ENCODE results near the gene HERPUD1.
"Not testable (repeated sequence)": the region's sequence is repeated elsewhere in the genome, so short reads cannot be mapped to it uniquely, and the experiment has no call there.

The HERPUD1 gene

GRCh38 chr16:56973294-56973689, 41.4 kb downstream of the HERPUD1 start:
- H3K27me3 ChIP-seq (replicated peaks in 2 of 5; ENCODE audit: control insufficient read depth in 4 of 5, insufficient read depth in 5 of 5, low read length in 4 of 5), result no peaks in the 10 kb centered on the region
- H3K36me3 ChIP-seq (ENCODE audit: control insufficient read depth in 4 of 4, insufficient read depth in 4 of 4, low read length in 3 of 4), result no peaks in the 10 kb centered on the region
- no peak overlapping the region for H3K27ac ChIP-seq (ENCODE audit: insufficient read depth in 1 of 2, low read depth in 1 of 2, low read length in 2 of 2, poor library complexity in 1 of 2, severe bottlenecking in 2 of 2)
- CTCF ChIA-PET, result interaction anchor here (1.4 to 7.3 kb wide), 6 partner anchors 10 to 180 kb away, joined by 4 to 59 read pairs (median 5); partner anchors contain the start of gene CETP
- no peaks in the 10 kb centered on the region for H3K9me3 ChIP-seq (ENCODE audit: control extremely low read depth in 1 of 5, control insufficient read depth in 4 of 5, insufficient read depth in 2 of 5, low read depth in 1 of 5, low read length in 4 of 5)
- H3K4me1 ChIP-seq (ENCODE audit: control extremely low read depth in 1 of 4, control insufficient read depth in 4 of 4, insufficient read depth in 4 of 4, low read length in 3 of 4), result peaks cover 5 to 12% (median 5%) of the 10 kb centered on the region in 4 experiments
- 94% methylated on average over 8 of the region's 9 CpGs for WGBS (ENCODE audit: insufficient coverage)
- POLR2A ChIA-PET, result no interaction called here
- H3K4me3 ChIP-seq (ENCODE audit: control insufficient read depth in 1 of 7, extremely low read depth in 1 of 7, insufficient read depth in 4 of 7, low read depth in 2 of 7, low read length in 6 of 7), result no peak overlapping the region
- no peak for DNase-seq

- WGBS (ENCODE audit: insufficient coverage), result 91% methylated on average over 3 of the region's 7 CpGs
- H3K27ac ChIP-seq (ENCODE audit: insufficient read depth in 1 of 2, low read depth in 1 of 2, low read length in 2 of 2, poor library complexity in 1 of 2, severe bottlenecking in 2 of 2); H3K4me3 ChIP-seq (ENCODE audit: control insufficient read depth in 1 of 7, extremely low read depth in 1 of 7, insufficient read depth in 4 of 7, low read depth in 2 of 7, low read length in 6 of 7); POLR2A ChIA-PET; DNase-seq; H3K36me3 ChIP-seq (ENCODE audit: control insufficient read depth in 4 of 4, insufficient read depth in 4 of 4, low read length in 3 of 4); H3K27me3 ChIP-seq (replicated peaks in 2 of 5; ENCODE audit: control insufficient read depth in 4 of 5, insufficient read depth in 5 of 5, low read length in 4 of 5); H3K9me3 ChIP-seq (ENCODE audit: control extremely low read depth in 1 of 5, control insufficient read depth in 4 of 5, insufficient read depth in 2 of 5, low read depth in 1 of 5, low read length in 4 of 5): not testable (repeated sequence)
- H3K4me1 ChIP-seq (ENCODE audit: control extremely low read depth in 1 of 4, control insufficient read depth in 4 of 4, insufficient read depth in 4 of 4, low read length in 3 of 4), result peaks cover 5 to 12% (median 5%) of the 10 kb centered on the region in 4 experiments
- CTCF ChIA-PET, result interaction anchor here (1.9 to 7.3 kb wide), 2 partner anchors 10 to 72 kb away, joined by 6 to 59 read pairs; partner anchors contain the start of gene CETP
These were observed 42.0 kb downstream of the HERPUD1 start for GRCh38 chr16:56973899-56974298.

- Histone ChIP-seq H3K4me1 (ENCODE audit: control extremely low read depth in 1 of 4, control insufficient read depth in 4 of 4, insufficient read depth in 4 of 4, low read length in 3 of 4) (peaks cover 5 to 12% (median 5%) of the 10 kb centered on the region in 4 experiments), H3K27me3 (replicated peaks in 2 of 5; ENCODE audit: control insufficient read depth in 4 of 5, insufficient read depth in 5 of 5, low read length in 4 of 5) (no peaks in the 10 kb centered on the region), H3K27ac (ENCODE audit: insufficient read depth in 1 of 2, low read depth in 1 of 2, low read length in 2 of 2, poor library complexity in 1 of 2, severe bottlenecking in 2 of 2) (no peak overlapping the region), H3K4me3 (ENCODE audit: control insufficient read depth in 1 of 7, extremely low read depth in 1 of 7, insufficient read depth in 4 of 7, low read depth in 2 of 7, low read length in 6 of 7) (no peak overlapping the region), H3K36me3 (ENCODE audit: control insufficient read depth in 4 of 4, insufficient read depth in 4 of 4, low read length in 3 of 4) (no peaks in the 10 kb centered on the region), H3K9me3 (ENCODE audit: control extremely low read depth in 1 of 5, control insufficient read depth in 4 of 5, insufficient read depth in 2 of 5, low read depth in 1 of 5, low read length in 4 of 5) (no peaks in the 10 kb centered on the region)
- peak in 2 of 3 donors; percentile 36 to 47 for DNase-seq
- WGBS (ENCODE audit: insufficient coverage), result 76% methylated on average over 9 of the region's 9 CpGs
- CTCF ChIA-PET, result interaction anchor here (1.1 to 7.3 kb wide), 3 partner anchors 9 to 14 kb away, joined by 3 to 59 read pairs (median 17); partner anchors contain the start of genes CETP and NLRC5
- POLR2A ChIA-PET, result no interaction called here
These were observed 42.8 kb downstream of the HERPUD1 start for GRCh38 chr16:56974549-56975300.

- DNase-seq, result no peak
- Histone ChIP-seq H3K4me3 (ENCODE audit: control insufficient read depth in 1 of 7, extremely low read depth in 1 of 7, insufficient read depth in 4 of 7, low read depth in 2 of 7, low read length in 6 of 7) (no peak overlapping the region), H3K27ac (ENCODE audit: insufficient read depth in 1 of 2, low read depth in 1 of 2, low read length in 2 of 2, poor library complexity in 1 of 2, severe bottlenecking in 2 of 2) (no peak overlapping the region), H3K36me3 (ENCODE audit: control insufficient read depth in 4 of 4, insufficient read depth in 4 of 4, low read length in 3 of 4) (no peaks in the 10 kb centered on the region), H3K27me3 (replicated peaks in 2 of 5; ENCODE audit: control insufficient read depth in 4 of 5, insufficient read depth in 5 of 5, low read length in 4 of 5) (no peaks in the 10 kb centered on the region), H3K9me3 (ENCODE audit: control extremely low read depth in 1 of 5, control insufficient read depth in 4 of 5, insufficient read depth in 2 of 5, low read depth in 1 of 5, low read length in 4 of 5) (no peaks in the 10 kb centered on the region), H3K4me1 (ENCODE audit: control extremely low read depth in 1 of 4, control insufficient read depth in 4 of 4, insufficient read depth in 4 of 4, low read length in 3 of 4) (peaks cover 5 to 12% (median 5%) of the 10 kb centered on the region in 4 experiments)
- WGBS (ENCODE audit: insufficient coverage), result 85% methylated on average over 10 of the region's 10 CpGs
- ChIA-PET CTCF (interaction anchor here (1.0 to 7.3 kb wide), 5 partner anchors 8 to 70 kb away, joined by 3 to 59 read pairs (median 4); partner anchors contain the start of genes CETP and NLRC5), POLR2A (no interaction called here)
These were observed 43.8 kb downstream of the HERPUD1 start for GRCh38 chr16:56975714-56976113.

GRCh38 chr16:56977216-56977615, 45.3 kb downstream of the HERPUD1 start:
- peak in 1 of 3 donors; percentile 38 for DNase-seq
- 79% methylated on average over 5 of the region's 6 CpGs for whole genome bisulfite sequencing (ENCODE audit: insufficient coverage)
- Histone ChIP-seq H3K4me3 (ENCODE audit: control insufficient read depth in 1 of 7, extremely low read depth in 1 of 7, insufficient read depth in 4 of 7, low read depth in 2 of 7, low read length in 6 of 7) (no peak overlapping the region), H3K27ac (ENCODE audit: insufficient read depth in 1 of 2, low read depth in 1 of 2, low read length in 2 of 2, poor library complexity in 1 of 2, severe bottlenecking in 2 of 2) (no peak overlapping the region), H3K36me3 (ENCODE audit: control insufficient read depth in 4 of 4, insufficient read depth in 4 of 4, low read length in 3 of 4) (peaks cover 0 to under 1% (median 0%) of the 10 kb centered on the region in 4 experiments), H3K4me1 (ENCODE audit: control extremely low read depth in 1 of 4, control insufficient read depth in 4 of 4, insufficient read depth in 4 of 4, low read length in 3 of 4) (peaks cover 5 to 12% (median 5%) of the 10 kb centered on the region in 4 experiments), H3K9me3 (ENCODE audit: control extremely low read depth in 1 of 5, control insufficient read depth in 4 of 5, insufficient read depth in 2 of 5, low read depth in 1 of 5, low read length in 4 of 5) (no peaks in the 10 kb centered on the region), H3K27me3 (replicated peaks in 2 of 5; ENCODE audit: control insufficient read depth in 4 of 5, insufficient read depth in 5 of 5, low read length in 4 of 5) (no peaks in the 10 kb centered on the region)
- CTCF ChIA-PET, result interaction anchor here (1.0 to 7.3 kb wide), 5 partner anchors 11 to 79 kb away, joined by 3 to 59 read pairs (median 4); partner anchors contain the start of genes CETP and NLRC5
- POLR2A ChIA-PET, result interaction anchor here (0.6 kb wide), 1 partner anchor 242 kb away, joined by 3 read pairs; no protein-coding TSS in a partner anchor

- POLR2A ChIA-PET, result interaction anchor here (0.6 kb wide), 3 partner anchors 10 to 341 kb away, joined by 3 read pairs; no protein-coding TSS in a partner anchor
- Histone ChIP-seq H3K27me3 (replicated peaks in 2 of 5; ENCODE audit: control insufficient read depth in 4 of 5, insufficient read depth in 5 of 5, low read length in 4 of 5) (no peaks in the 10 kb centered on the region), H3K27ac (ENCODE audit: insufficient read depth in 1 of 2, low read depth in 1 of 2, low read length in 2 of 2, poor library complexity in 1 of 2, severe bottlenecking in 2 of 2) (no peak overlapping the region), H3K36me3 (ENCODE audit: control insufficient read depth in 4 of 4, insufficient read depth in 4 of 4, low read length in 3 of 4) (peaks cover 0 to 3% (median 0%) of the 10 kb centered on the region in 4 experiments), H3K4me3 (ENCODE audit: control insufficient read depth in 1 of 7, extremely low read depth in 1 of 7, insufficient read depth in 4 of 7, low read depth in 2 of 7, low read length in 6 of 7) (no peak overlapping the region), H3K9me3 (ENCODE audit: control extremely low read depth in 1 of 5, control insufficient read depth in 4 of 5, insufficient read depth in 2 of 5, low read depth in 1 of 5, low read length in 4 of 5) (no peaks in the 10 kb centered on the region), H3K4me1 (ENCODE audit: control extremely low read depth in 1 of 4, control insufficient read depth in 4 of 4, insufficient read depth in 4 of 4, low read length in 3 of 4) (peaks cover 5 to 12% (median 5%) of the 10 kb centered on the region in 4 experiments)
- CTCF ChIA-PET, result interaction anchor here (4.2 to 7.3 kb wide), 2 partner anchors 10 to 14 kb away, joined by 17 to 59 read pairs; partner anchors contain the start of genes CETP and NLRC5
- DNase-seq, result no peak
- 93% methylated on average over 10 of the region's 11 CpGs for WGBS (ENCODE audit: insufficient coverage)
These were observed 46.0 kb downstream of the HERPUD1 start for GRCh38 chr16:56977823-56978430.

Measured in common myeloid progenitor, CD34-positive (primary cell).